8988T (cell line): ENCODE data around the gene CHRNA5.
"Not testable (repeated sequence)": the region's sequence is repeated elsewhere in the genome, so short reads cannot be mapped to it uniquely, and the experiment has no call there.

Source experiments
- DNase-seq: peaks from one replicate; pipeline ENCODE4 v3.0.0; 2011

Gene CHRNA5

DNA sequence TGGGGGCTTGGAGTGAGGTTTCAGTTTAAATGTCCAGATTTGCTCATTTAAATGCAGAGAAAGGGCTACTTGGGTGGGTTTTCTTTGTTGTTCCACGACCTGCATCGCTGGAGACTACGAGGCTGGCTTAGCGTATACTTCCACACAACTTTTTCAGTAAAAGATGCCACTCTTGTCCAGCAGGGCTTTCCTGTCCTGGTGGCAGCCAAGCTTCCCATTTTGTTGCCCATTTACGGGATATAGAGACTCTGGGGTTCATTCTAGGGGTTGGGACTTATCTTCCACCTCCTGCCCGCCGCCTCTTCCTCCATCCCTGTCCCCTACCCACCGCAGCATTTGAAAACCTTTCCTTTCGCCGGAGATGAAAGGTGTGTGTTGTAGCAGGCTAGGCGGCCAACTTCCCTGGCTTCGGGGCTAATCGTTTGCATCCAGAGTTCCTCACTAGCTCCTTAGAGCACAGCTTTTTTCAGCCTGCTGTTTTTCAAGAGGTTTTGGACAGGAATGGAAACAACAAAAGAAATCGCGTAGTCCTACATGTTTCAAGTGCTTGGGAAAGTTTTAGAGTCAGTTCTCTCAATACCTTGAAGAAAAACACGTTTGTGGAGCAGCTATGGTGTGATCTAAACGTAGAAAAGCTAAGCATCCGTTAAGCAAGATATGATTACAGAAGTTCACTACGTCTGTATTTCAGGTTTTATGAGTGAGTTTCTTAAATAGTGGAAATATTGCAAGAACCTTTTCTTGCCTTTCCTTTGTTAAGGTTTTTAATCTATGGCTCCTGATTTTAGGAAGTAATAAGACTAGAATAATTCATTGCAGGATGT lies 843 bp downstream of the CHRNA5 start:
- DNase-seq, result peak; percentile 20

DNA sequence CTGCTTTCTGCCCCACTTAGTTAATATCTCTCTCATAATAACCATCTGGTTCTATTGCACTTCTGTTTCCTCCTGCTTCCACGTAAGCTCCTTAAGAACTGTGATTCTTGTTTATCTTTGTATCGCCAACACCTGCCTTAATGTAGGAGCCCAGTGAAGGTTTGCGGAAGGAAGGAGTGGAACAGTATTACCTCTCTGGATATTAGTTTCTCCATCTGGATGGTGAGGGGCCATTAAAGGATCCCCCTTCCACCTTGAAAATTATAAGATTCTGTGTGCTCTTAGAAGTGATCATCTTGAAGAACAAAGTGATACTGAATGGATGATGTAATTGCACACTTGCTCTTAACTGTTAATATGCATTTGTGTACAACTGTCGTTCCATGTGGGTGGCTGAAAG lies 2.2 kb downstream of the CHRNA5 start:
- DNase-seq, result no peak

DNA sequence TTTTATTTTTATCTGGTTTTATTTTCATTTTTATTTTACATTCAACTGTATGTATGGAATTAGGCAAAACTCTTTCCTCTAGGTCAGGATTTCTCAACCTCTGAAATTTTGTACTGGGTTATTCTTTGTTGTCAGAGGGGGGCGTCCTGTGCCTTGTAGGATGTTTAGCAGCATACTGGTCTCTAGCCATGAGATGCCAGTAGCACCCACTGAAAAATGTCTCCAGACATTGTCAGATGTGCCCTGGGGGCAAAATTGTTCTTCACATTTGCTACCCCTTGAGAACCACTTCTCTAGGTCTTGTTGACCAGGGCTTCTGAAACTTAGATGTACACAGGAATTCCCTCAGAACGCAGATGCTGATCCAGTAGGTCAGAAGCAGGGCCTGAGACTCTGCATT lies 5.4 kb downstream of the CHRNA5 start:
- no peak for DNase-seq

DNA sequence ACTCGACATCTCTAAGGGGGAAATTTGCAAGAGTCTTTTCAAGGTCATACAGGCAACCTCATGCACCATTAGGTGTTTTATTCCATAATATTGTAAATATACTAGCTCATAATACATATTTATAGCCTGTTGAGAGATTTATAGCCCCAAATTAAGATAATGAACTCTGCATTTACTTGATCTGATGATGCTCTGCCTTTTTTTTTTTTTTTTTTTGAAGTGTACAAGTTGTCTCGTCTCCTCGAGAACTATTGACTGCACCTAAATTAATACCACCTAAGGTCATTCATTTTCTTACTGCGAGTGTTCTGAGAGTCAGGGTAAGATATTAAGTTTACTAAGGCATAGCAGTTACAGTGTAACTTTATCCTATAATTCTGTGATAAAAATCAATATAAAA lies 6.1 kb downstream of the CHRNA5 start:
- no peak for DNase-seq

DNA sequence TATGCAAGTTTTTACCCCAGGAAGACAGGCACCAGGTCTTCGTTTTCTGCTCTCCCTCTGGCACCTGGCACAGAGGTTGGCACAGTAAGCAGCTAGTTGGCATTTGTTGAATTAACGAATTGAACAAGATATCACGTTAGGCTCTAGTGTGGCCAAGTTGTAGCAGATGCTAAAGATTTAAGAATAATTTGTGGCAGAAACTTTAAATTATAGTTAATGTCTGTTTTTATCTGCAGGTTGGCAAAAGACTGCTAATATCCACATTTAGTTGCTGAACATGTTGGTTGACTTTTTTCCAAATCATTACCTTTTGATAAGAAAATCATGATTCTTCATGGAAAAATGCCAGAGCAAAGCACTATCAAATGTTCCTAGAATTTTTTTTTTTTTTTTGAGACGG lies 8.1 kb downstream of the CHRNA5 start:
- no peak for DNase-seq

DNA sequence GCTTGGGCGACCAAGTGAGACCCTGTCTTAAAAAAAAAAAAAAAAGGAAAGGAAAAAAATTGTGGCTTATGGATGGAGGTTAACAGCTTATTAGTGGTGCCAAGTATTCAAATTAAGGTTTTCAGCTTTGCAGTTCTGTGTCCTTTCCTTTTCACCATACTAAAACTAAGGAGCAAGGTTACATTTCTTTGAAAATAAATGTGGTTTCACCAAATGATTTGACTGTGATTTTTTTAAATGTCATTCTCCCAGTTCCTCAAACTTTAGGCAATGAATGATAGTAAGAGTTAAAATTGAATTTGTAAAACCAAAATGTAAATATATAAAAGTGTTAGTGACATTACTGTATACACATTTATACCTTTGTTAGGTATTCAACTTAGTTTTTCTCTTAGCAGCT lies 9.6 kb downstream of the CHRNA5 start:
- DNase-seq, result no peak

DNA sequence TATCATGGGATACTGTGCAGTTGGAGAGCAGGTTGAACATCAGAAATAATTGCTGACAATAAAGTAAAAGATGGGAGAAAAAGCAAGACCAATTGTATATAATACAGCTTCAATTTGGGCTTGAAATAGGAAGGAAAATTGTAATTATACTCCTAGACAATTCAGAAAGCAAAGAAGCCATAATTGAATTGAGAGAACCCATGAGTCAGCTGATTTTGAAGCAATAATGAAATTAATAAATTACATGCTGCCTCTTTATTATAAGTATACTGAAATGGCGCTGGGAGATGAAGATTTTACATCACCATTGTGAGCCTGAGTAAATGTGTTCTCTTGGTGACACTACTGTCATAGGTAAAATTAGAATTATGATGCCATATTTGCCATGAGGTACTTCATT lies 32.3 kb downstream of the CHRNA5 start:
- DNase-seq, result no peak

DNA sequence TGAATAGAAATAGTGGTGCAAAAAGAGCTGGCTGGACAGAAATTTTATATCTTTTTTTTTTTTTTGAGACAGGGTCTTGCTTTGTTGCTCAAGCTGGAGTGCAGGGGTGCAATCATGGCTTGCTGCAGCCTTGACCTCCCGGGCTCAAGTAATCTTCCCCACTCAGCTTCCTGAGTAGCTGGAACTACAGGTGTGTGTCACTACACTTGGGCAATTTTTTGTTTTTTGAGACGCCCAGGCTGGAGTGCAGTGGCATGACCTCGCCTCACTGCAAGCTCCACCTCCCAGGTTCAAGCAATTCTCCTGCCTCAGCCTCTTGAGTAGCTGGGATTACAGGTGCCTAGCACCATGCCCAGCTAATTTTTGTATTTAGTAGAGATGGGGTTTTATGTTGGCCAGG lies 33.0 kb downstream of the CHRNA5 start:
- no peak for DNase-seq

DNA sequence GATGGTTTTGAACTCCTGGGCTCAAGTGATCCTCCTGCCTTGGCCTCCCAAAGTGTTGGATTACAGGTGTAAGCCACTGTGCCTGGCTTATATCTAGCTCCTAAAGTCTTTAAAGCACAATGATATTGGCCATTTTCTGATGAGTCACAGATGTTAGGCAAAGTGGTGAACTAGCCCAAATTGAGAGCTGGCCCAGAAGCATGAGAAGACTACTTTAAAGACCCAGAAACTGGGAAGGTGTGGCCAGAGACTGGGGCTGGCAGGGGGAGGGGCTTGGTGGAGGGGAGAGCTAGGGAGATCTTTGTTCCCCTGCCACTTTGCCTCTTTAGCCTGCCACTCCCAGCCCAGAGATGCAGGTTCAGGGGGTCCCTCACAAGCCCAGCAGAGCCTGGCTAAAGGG lies 33.9 kb downstream of the CHRNA5 start:
- DNase-seq, result no peak

DNA sequence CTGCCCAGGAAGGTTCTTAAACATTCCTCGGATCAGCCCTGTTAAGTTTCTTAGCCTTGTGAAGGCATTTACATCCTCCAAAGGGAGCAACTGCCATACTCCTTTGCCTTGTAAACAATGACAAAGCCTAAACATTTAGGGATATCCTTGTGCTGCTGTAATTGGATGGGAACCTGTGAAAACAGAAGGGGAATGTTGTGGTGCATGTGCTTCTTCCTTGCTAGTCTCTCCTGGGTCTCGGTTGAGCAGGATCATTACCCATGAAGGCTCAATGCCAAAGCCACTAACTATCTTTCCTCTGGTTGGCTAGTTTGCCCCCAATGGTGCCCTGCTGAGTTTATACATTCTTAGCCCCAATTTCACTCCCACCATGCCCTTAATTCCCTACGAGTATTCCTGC lies 38.1 kb downstream of the CHRNA5 start:
- no peak for DNase-seq

DNA sequence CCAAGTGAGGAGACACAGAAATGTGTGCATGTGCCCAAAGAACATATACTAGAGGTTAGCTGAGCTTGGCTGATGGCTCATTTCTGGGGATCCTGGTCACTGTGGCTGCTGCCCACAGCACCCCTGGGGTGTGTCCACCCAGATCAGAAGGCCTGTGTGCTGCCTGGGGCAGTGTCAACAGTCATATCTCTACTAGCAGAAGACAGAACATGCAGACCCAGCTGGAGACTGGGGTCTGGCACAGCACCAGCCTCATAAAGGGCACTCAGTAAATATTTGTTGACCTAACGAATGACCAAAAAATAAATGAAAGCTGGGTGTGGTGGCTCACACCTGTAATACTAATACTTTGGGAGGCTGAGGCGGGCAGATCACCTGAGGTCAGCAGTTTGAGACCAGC lies 39.1 kb downstream of the CHRNA5 start:
- DNase-seq, result no peak

DNA sequence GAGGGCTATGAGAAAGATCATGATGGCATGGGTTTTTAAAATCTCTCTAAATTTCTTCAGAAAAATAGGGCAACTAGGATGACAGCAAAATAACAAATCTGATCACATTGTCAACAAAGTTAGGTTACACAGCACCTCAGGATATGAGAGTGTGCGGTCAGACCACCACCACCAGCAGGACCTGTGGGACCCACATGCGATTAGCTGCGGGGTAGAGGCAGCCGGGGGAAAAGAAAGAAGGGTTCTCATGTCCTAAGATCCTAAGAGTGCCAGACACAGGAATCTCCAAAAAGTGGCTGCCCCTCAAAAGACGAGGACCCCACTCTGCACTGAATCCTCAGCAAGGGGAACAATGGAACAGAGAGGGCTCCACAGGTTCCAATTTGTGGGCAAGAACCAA lies 39.9 kb downstream of the CHRNA5 start:
- DNase-seq, result no peak

DNA sequence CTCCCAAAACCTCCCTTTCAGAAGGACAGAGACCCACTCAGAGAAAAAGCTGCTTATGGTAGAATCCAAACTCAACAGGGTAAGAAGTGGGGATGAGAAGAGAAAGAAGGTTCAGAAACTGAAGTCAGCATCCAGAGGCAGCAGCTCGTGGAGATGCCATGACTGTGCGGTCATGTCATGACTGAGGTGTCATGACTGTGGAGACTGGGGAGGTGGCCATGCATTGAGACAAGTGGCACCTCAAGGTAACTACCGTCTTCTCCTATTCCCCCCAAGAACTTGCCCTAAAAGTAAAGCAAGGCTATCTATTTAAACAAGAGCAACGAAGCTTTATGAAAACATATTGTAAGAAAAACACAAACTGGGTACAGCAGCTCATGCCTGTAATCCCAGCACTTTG lies 40.4 kb downstream of the CHRNA5 start:
- DNase-seq, result no peak

DNA sequence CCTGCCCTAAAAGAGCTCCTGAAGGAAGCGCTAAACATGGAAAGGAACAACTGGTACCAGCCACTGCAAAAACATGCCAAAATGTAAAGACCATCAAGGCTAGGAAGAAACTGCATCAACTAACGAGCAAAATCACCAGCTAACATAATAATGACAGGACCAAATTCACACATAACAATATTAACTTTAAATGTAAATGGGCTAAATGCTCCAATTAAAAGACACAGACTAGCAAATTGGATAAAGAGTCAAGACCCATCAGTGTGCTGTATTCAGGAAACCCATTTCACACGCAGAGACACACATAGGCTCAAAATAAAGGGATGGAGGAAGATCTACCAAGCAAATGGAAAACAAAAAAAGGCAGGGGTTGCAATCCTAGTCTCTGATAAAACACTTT lies 44.2 kb downstream of the CHRNA5 start:
- DNase-seq, result not testable (repeated sequence)

DNA sequence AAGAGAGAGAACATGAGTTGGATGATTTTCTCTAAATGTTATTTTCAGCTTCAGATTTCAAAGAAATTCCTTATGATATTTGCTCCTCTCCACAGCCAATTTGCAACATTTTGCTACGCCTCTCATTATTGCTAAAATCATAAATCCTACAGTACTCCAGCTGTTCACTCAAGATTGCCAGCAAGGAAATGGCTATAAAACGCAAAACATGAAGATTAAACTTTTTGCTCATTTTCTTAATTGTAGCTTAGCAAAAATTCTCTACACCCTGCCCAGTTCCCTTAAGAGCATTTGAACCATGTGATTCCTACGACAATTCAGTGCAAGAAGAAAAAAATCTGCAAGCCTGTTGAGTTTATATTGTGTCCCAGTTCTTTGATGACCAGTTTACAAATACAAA lies 48.7 kb downstream of the CHRNA5 start:
- DNase-seq, result no peak

DNA sequence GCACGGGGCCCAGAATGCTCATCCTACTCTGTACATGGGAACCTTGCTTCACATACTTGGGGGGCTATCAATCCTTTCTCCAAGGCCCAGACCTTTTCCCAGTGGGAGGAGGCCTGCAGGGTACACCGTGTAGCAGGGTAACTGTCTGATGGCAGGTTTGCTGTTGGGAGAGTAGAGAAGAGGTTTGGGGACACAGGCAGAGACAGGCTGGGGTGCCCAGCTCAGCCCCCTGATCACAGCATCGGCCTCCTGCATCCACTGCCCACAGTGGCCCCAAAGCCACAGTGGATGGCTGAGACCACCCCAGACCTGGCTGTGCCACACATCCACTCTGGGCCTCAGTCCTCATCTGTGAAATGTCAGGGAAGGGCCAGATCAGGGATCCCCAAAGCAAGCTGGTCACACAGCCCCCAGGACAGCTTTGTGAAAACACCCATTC lies 49.9 kb downstream of the CHRNA5 start:
- DNase-seq, result no peak

DNA sequence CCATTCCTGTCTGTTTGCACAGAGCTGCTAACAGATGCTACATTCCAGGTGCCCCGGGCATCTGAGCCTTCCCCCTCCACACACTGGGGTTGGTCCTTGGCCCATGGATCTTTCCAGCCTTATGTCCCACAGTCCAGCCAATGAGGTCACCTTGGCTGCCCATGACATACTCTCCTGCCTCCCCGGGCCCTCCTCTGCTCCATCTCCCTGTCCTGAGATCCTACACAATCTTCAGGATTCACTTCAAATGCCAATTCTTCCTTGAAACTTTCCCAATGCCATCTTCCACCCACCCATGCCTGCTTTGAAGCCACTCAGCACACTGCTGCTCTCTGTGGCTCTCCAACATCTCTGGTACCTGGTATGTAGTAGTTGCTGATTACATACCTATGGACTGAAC lies 51.2 kb downstream of the CHRNA5 start:
- DNase-seq, result no peak

DNA sequence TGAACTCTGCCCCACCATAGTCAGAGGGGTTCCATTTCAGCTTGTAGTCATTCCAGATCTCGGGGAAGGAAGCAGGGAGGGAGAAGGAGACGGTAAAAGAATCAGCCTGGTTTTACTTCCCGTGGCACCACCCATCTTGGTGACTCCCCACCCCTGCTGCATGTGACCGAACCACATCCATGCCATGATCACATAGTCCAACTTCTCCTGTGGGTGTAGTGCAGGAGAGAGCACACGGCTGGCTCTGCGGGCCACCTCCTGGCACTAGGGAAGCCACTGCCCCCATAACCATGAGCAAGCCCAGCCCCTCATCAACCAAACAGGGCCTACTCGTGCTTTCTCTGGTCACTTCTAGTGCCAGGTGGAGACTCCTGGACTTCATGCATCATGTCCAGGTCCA lies 51.8 kb downstream of the CHRNA5 start:
- DNase-seq, result no peak

DNA sequence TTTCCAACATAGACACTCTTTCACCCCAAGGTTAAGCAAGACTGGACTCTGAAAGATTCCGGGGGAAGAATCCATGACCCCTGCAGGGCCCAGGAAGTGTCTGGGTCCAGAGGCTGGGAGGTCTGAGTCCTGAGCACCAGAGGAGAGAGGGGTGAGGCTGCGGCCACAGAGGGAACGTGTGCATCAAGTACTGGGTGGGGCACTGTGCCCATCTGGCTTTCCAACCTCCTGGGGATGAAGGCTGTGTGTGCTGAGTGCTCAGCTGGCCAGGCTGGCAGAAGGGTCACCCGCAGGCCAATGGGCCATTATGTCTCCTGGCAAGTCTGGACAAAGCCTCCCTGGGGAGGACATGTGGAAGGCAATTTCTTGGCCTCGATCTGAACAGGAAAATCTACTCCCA lies 52.2 kb downstream of the CHRNA5 start:
- no peak for DNase-seq

DNA sequence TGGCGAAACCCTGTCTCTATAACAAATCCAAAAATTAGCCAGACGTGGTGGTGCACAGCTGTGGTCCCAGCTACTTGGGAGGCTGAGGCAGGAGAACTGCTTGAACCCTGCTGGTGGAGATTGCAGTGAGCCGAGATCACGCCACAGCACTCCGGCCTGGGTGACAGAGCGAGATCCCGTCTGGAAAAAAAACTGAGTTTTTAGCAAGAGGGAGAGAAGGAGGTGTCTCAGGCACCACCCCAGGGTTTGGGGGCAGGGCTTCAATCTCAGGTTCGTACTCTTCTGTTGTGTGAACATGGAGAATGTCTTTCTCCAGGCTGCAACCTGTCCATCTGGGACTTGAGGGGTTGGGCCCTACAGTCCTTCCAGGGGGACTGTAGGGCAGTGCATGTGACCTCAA lies 52.7 kb downstream of the CHRNA5 start:
- no peak for DNase-seq

DNA sequence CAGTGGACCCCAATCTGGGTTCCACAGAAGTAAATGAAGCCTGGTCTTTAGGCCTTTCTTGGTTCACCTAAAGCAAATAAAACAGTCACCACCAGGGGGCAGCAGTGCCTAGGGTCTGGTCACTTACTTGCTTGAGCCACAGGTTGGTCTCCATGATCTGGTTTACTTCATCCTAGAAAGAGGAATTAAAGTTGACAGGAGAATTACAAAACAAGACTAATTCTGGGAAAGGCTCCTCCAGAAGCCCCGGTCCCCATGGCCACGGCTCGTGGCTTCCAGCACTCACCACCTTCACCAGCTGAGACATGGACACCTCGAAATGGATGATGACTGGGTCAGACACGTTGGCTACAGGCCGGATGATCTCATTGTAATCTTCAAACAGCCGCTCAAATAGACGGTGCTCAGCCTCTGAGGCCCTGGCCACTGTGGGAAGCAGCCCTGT lies 53.2 kb downstream of the CHRNA5 start:
- DNase-seq, result peak; percentile 79

DNA sequence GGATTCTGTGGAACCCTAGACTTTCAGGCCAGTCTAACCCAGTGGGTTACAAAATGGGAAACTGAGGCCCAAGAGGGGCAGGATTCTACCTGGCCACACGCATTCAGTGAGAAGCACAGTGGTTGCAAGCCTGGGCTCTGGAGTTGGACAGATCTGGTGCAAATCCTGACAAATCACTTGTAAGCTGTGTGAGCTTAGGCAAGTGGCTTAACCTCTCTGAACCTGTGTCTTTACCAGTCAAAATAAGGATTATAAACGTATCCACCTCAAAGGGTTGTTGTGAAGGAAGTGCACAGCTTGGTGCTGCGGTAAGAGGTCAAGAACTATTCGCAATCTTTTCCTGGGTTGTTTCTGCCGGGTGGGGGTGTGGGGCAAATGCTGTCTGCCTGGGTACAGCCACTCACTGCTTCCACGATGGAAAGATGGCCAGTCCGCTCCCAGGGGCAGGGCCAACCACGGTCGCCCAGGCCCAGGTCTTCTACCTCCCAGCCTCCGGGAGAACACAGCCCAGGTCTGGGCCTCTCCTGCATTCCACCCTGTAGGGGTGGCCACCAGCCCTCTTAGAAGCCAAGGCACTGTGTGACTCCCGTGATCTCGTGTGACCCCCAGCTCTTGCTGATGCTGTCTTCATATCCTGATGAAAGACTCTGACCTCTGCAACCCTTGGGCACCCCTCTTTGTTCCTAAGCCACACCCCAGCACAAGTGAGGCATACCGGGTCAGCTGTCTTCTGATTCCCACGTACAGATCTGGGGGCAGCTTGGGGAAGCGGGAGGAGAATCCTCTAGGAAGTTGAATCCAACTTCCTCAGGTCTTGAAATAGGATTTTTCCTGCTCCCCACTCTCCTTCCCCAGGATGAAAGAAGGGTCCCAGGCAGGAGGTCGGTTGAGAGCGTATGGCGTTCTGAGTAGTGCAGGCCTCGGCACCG lies 54.0 kb downstream of the CHRNA5 start:
- DNase-seq, result no peak

DNA sequence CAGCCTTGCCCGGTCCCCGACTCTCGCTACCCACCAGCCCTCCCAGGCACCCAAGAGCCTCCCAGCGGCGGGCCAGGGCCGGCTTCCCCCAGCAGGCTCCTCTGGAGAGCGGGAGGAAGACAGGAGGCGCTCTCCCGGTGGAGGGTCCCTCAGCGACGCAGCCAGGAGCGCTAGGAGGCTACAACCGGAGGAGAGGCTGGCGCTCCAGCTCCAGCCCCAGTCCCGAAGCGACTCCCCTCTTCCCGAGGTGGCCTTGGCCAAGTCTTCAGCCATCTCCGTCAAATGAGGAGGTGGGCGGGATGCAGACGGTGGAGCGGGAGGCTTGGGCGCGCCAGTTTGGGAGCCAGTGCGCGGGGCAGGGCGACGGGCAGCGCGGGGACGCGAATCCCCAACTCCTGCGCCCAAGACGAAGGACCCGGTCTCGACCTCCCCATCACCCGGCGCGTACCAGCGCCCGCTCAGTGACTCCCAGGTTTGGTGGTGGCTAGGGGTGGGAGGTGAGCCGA lies 54.8 kb downstream of the CHRNA5 start:
- no peak for DNase-seq
